Measurements from ENCODE around the gene LRP11.
"Not testable (repeated sequence)": the region's sequence is repeated elsewhere in the genome, so short reads cannot be mapped to it uniquely, and the experiment has no call there.

LRP11 gene

DNA sequence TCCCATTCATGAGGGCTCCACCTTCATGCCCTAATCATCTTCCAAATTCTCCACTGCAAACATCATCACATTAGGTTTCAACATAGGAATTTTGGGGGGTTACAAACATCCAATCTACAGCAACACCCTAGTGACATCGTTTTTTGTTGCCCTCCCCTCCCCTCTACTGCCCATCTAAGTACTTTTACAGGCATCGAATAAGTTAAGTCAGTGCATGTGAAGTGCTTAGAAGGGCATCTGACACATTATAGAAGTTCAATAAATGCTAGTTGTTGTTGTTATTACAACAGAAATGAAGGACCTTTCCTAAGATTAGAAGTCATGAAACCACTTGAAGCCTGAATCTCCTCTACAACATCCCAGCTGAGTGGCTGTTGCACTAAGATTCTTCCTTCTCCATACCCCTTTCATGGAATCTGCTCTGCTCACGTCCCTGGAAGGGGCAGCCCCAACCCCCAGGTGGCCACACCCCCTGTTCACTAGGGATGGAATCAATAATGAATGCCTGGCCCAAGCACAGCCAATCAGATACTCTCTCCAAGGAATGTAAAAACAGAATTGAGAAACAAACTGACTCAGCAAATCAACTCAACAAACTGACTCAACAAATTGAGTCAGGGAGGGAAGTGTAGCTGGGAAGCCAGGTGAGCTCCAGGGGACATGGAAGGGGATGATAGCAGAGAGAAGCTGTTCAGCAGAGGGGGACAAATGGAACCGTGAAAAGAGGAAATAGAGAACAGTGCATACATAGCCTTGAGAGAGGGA lies 3.9 kb upstream of the LRP11 start:
- no peak for DNase-seq

DNA sequence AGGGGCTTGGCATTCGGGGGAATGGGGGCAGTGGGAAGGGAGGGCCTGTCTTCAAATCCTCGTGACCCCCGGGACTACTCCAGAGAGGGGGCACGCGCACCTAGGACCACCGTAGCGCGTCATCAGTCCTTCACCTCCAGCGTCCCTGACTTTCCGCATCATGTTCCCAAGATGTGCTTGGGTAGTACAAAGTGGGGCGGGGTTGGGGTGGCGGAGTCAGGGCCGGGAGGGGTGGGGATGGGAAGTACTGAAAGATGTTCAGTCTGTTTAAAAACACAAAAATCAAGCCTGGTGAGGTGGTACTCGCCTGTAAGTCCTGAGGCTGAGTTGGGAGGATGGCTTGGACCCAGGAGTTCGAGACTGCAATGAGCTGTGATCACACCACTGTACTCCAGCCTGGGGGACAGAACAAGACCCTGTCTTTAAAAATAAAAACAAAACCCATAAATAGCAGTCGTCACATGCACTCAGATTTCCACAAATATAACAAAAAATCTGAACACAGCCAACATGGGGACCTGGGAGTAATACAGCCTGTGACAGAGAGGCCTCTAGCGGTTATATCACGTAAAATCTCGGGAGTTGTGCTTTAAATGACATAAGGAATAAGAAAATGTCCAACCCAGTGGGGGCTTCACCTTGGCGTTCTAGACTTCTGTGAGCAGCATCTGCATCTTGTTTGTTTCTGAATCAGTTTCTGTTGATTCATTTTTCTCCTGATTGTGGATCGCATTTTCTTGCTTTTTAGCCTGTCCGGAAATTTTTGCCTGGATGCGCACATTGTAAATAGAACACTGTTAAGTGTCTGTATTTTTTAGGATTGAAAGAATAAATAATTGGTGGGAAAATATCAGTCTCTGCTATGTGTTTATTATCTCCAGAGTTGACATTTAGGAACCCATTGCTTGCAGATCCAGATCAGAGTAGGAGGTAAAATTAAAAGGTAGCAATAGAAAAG lies 698 bp upstream of the LRP11 start:
- DNase-seq, result peak; percentile 73

DNA sequence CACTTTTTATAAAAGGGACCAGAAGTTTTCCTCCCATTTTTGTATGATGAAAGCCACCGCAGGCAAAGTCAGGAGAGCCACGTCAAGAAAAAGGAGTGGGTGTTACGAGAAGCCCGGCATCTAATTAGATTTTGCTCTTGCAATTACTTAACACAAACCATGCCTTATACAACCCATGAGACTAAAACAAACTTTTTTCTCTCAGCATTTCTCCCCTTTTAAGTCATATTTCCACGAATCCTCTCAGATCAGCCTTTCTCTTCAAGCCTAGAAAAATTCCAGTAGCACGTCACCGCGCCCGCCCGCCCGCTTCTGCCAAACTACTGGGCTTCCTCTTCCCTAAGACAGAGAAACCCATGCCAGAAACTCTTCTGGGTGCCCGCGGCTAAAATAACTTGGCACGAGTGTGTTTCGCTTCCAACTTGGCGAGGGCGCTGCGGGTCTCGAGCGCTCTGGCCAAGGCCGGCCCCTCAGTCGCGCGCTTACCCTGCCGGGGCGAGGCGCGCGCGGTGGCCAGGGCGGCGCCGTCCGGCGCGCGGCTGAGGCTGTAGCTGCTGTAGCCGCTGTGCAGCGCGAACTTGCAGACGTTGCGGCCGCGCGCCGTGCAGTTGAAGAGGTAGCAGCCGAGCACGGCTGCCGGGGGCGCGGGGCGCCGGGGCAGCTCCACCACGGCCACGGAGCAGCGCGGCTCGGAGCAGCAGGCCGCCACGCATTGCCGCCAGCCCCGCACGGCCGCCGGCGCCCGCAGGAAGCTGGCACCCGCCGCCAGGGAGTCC lies 1.0 kb downstream of the LRP11 start:
- peak; percentile 77 for DNase-seq

DNA sequence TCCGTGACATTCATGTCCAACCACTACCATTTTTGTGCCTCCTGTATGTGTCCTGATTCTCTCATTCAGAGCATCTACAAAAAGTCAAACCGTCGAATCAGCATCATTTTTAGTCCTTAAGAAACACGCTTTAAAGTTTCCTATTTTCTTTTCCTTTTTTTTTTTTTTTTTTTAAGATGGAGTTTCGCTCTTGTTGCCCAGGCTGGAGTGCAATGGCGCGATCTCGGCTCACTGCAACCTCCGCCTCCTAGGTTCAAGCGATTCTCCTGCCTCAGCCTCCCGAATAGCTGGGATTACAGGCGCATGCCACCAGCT lies 1.8 kb downstream of the LRP11 start:
- DNase-seq, result not testable (repeated sequence)

DNA sequence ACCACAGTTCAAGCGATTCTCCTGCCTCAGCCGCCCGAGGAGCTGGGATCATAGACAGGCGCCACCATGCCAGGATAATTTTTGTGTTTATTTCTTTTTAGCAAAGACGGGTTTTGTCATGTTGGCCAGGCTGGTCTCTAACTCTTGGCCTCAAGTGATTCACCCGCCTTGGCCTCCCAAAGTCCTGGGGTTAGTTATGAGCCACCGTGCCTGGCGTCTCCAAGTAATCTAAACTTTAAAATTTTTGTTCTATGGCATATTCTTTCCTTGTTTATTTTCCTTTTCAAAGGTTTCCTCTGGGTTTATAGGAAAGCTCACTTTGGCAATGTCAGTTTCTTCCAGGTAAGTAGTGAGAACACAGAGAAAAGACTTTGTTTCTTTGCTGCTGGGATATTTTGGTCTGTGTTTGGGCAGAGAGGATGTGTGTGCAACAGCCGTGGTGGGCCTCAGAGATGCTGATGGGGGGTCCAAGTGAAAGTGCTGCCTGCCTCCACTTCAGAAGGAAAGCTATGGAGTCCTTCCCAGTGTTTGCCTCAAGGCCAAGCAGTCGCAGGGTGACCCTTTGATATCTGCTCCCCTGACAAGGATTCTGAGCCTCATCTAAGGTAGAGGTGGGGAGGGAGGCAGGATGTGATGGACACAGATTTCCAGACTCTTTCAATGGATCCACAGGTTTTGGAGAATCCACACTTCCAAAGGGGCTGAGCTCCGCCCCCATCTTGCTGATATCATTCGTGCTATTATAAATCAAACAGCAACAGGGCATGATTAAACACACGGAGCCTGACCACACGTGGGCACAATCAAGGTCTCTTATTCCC lies 2.3 kb downstream of the LRP11 start:
- no peak for DNase-seq

DNA sequence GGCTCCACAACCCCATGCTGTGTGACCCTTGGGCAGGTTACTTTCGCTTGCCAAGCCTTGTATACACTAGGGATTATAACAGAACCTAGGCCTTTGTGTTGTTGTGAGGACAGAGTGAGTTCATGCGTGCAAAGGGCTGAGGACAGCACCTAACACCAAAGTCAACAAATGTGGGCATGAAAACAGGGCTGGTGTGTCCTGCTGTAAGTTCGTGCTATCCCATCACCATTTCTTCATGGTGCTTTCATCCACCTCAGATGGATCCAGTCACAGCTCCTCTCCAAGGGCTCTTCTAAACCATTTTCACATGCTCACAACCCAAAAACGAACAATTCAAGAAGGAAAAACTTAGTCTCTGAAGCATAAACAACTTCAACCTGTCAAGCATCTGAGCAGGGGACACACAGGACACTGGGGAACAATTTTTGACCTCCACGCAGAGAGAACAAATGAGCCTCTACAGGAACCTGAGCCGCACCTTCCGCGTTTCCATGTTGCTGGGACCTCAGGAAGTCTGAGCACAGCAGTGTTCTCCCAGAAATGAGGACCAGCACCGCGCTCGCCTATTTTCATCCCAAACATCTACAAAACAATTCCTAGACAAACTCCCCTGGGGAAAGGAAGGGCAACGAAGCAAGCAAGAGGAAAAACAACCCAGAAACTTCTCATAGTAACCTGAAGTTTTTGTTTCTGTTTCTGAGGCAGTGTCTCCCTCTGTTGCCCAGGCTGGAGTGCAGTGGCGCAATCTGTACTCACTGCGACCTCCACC lies 3.1 kb downstream of the LRP11 start:
- peak; percentile 15 for DNase-seq

DNA sequence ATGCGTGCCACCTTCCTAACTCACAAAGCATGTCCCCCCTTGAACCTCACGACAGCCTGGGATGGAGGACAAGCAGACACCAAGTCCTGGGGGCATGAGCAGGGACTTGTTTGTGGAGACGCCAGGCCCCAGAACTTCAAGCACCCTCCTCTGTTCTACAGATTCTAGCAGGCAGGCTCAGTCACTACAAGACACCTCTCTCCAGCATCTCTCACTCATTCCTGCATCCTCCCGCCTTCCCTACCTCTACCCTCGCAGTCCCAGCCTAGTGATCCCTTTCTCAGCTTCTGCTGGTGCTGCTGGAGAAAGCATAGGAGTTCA lies 3.7 kb downstream of the LRP11 start:
- DNase-seq, result no peak

DNA sequence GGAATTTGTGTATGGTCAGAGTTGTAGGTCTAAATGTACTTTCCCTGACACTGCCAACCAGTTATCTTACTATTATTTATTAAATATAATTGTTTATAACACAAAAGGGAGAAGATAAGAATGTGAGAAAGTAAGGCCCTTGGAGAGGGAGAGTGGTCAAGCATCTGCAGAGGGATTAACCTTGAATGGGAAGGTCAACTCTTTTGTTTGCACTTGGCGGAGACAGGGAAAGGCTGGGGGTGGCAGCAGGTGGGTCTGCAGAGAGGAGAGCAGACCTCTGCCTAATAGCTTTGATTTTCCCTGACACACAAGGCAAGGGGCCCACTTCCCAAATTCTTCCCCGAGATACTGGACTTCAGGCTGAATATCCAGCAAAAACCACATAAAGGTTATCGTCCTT lies 4.2 kb downstream of the LRP11 start:
- no peak for DNase-seq

DNA sequence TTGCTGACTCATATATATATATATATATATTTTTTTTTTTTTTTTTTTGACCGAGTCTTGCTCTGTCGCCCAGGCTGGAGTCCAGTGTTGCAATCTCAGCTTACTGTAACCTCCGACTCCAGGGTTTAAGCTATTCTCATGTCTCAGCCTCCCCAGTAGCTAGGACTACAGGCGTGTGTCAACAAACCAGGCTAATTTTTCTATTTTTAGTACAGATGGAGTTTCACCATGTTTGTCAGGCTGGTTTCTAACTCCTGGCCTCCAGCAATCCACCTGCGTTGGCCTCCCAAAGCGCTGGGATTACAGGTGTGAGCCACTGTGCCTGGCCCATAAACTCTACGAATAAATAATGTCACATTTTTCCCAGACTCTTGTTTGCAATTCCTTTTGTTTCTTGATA lies 4.8 kb downstream of the LRP11 start:
- no peak for DNase-seq

DNA sequence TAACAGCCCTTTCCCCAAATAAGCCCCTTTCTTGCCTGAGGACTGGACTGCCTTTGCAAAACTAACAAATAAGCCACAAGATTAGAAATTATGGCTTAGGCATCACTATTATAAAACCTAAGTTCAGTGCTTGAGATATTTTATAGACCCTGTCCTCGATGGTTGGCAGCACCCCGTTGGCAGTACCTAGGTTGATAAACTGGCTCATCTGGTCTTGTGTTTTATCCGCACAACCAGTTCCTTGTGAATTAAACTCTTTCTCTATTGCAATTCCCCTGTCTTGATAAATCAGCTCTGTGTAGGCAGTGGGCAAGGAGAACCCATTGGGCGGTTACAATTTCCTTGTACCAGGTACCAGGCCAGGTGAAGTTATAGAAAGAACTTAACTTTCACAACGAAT lies 6.6 kb downstream of the LRP11 start:
- no peak for DNase-seq

DNA sequence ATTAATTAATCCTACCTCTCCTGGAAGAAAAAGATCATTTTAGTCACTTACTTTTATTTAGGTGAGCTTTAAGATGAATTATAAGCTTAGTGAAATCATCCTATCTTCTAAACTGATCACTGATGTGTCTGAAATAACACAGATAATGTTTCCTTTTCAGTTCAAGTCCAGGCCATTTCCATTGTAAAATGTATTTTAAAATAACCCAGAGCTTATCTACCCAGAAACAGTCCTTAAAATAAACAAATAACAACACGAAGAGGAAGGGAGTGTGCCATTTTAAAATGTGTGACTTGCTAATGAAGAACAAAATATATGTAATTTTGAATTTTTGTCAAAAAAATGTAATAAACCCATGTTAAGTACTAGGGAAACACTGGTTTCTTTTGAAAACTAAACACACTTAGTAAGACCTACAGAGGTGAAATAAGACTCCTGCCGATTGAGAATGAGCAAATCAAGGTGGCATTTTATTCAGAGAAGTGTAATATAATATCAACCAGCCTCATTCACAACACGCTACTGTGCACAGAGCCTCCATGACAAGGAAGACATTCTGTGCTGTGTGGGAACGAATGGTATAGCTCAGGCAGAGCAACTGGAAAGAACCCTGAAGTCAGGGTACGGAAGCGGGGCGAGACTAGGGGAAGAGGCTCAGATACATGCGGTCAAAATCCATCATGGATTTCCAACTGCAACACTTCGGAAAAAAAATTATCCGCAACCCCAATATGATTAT lies 7.7 kb downstream of the LRP11 start:
- DNase-seq, result no peak

DNA sequence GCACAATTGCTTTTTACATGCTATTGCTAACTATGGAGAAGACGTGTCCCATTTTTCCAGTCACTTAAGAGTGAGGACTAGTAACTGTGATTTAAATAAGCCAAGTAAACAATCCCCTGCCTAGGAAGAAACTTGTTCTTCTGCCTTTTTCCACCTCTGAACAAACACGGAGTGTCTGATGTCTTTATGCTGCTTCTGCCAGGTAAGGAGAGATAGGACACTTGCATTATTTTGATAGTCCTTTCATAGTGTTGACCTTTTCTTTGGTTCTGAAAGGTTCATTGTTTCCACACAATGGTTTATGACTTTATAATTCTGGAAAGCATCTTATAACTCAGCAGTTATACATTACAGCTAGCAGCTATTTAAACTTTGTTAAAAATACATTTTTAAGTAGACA lies 8.4 kb downstream of the LRP11 start:
- DNase-seq, result no peak

DNA sequence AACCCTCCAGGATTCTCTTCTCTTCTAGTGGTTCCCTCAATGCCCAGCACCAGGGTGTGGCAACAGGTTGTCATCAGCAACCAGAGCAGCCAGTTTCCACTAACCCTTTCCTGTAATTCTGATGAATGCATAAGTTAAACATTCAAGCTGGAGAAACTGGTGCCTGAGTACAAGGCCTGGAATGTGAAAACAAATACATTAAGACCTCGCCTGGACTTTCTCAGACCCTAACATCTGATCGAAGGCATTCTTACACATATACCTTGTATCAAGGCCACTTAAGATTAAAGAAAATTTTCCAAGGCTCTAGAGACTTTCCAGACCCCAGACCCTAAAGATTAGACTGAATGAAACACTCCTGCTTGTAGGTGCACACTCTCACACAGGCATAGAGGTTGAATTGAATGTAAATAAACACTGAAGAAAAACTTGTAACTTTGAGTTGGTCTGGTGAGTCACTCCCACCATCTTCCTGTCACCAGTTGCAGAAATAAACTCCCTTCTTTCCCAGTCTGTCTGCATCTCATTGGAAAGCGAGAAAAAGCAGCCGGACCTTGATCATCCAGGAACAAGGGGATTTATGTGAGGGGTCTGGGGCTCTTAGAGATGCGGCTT lies 9.0 kb downstream of the LRP11 start:
- no peak for DNase-seq

DNA sequence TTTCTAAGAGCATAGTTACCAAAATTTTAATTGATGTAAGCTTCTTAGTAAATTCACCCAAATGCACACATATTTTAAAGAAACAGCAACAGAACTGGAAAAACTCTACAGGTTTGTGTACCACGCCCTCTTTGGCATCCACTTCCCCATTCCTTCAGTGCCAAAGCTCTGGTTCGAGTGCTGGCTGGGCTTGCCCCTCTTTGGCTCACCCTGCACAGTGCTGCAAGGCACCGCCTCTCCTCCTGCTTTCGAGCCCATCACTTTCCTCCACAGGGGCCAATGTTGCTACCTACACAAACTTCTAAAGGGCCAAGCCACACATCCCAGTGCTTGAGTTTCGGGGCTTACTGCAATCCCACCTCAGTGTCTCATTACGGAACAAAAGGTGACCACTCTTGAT lies 9.6 kb downstream of the LRP11 start:
- no peak for DNase-seq

DNA sequence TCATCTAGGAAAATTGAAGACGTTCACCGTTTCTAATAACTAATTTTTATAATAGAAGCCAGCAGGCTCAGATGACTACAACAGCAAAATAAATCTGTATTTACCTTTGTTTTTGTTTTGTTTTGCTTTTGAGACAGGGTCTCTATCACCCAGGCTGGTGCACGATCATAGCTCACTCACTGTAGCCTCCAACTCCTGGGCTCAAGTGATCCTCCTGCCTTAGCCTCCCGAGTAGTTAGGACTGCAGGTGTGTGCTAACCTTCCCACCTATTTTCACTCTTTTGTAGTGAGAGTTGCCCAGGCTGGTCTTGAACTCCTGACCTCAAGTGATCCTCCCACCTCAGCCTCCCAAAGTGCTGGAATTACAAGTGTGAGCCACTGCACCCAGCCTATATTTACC lies 10.1 kb downstream of the LRP11 start:
- not testable (repeated sequence) for DNase-seq

DNA sequence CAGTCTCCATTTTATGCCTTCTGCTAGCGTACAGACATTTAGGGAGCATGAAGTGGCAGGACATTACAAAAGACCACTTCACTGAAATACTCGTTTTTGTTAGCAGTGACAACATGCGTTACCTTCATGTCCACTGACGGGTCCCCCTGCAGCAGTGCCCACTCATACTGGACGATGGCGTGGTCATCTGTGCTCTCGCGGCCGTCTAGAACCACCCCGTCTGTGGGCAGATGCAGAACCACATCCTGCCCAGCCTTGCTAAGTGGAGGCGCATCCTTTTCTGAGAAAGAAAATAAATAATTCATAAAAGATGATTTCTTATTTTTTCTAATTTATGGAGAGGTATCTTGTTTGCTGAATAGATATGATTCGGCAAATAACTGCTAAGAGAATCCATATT lies 11.3 kb downstream of the LRP11 start:
- no peak for DNase-seq

DNA sequence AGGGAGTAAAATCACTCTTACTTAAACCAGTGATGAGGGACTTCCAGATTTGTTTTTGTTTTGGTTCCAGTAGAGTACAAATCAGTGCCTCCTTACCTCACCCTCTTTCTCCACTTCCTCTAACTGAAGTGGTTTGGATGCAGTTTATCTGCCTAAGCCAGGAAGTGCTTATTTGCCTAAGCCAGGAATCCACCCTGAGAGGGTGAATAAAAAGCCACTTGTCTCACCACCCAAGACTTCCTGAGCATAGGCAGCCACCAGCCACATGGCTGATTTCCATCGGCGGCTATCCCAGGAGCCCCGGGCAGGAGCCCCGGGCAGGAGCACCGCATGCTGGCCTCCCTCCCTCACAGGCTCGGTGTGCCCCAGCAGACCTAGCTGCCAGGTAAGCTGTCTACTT lies 12.0 kb downstream of the LRP11 start:
- peak; percentile 92 for DNase-seq

DNA sequence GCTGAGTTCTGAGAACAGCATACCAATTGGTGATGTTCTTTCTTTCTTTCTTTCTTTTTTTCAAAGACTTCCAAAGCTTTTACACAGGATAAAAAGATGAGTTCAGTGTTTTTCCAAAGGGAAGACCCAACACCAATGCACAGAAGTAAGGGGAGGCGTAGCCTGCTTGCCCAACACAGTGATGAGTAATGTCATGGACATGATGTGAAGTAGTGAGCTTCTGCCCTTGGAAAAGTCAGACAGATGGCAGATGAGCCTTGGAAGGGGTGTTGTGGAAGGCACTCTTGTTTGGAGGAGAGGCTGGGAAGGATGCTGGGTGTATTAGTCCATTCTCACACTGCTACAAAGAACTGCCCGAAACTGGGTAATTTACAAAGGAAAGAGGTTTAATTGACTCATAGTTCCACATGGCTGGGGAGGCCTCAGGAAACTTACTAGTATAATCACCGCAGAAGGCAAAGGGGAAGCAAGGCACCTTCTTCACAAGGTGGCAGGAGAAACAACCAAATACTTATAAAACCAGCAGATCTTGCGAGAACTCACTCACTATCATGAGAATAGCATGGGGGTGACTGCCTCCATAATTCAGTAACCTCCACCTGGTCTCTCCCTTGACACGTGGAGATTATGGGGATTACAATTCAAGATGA lies 12.6 kb downstream of the LRP11 start:
- peak; percentile 13 for DNase-seq

DNA sequence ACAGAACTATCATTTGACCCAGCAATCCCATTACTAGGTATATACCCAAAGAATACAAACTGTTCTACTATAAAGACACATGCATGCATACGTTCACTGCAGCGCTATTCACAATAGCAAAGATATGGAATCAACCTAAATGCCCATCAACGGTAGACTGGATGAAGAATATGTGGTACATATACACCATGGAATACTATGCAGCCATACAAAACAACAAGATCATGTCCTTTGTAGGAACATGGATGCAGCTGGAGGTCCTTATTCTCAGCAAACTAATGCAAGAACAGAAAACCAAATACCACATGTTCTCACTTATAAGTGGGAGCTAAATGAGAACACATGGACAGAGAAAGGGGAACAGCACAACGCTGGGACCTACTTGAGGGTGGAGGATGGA lies 15.8 kb downstream of the LRP11 start:
- not testable (repeated sequence) for DNase-seq

DNA sequence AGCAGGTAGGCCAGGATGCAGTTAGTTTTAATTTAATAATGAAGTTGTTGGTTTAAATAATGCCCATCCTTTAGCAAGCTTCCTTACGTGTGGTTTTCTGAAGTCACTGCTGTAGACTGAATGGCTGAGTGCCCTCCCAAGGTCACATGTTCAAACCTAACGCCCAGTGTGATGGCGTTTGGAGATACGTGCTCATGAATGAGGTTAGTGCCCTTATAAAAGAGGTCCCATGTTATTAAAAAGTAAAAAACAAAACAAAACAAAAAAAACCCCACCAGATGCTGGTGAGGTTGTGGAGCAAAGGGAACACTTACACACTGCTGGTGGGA lies 16.3 kb downstream of the LRP11 start:
- no peak for DNase-seq
